NCI-H146 treated with DMSO at 0.1 percent for 48 hours (cell line): ENCODE results near the gene INAFM2.

Source experiments
- DNase-seq: peaks from one replicate; lab custom pipeline; 2025; ENCODE audit not compliant: unreplicated experiment; lab: John Stamatoyannopoulos, UW

INAFM2 gene

GRCh38 chr15:40305281-40305680 is 18.2 kb upstream of the INAFM2 start:
- DNase-seq: no peak

GRCh38 chr15:40306371-40306770 is 17.1 kb upstream of the INAFM2 start:
- DNase-seq: no peak

- DNase-seq: no peak
Measured at GRCh38 chr15:40306908-40307307, 16.6 kb upstream of the INAFM2 start.

GRCh38 chr15:40307421-40308211 is 15.9 kb upstream of the INAFM2 start, which contains the start of gene PLCB2:
PLCB2 (minus strand) TSS chr15:40307935; CDS start chr15:40307672, 263 bp downstream.
- DNase-seq: no peak

GRCh38 chr15:40309344-40309862 is 14.1 kb upstream of the INAFM2 start:
- no peak for DNase-seq

- no peak for DNase-seq
Measured at GRCh38 chr15:40310001-40310959, 13.2 kb upstream of the INAFM2 start.

GRCh38 chr15:40310993-40311392 is 12.5 kb upstream of the INAFM2 start:
- DNase-seq: no peak

- no peak for DNase-seq
Measured at GRCh38 chr15:40312370-40313158, 10.9 kb upstream of the INAFM2 start.

GRCh38 chr15:40313531-40314398 is 9.7 kb upstream of the INAFM2 start:
- peak; percentile 4 for DNase-seq

- no peak for DNase-seq
Measured at GRCh38 chr15:40314723-40315276, 8.7 kb upstream of the INAFM2 start.

GRCh38 chr15:40316931-40317330 is 6.6 kb upstream of the INAFM2 start:
- DNase-seq: no peak

- DNase-seq: no peak
Measured at GRCh38 chr15:40317580-40317979, 5.9 kb upstream of the INAFM2 start.

- no peak for DNase-seq
Measured at GRCh38 chr15:40320409-40320808, 3.1 kb upstream of the INAFM2 start.

- DNase-seq: peak; percentile 51
Measured at GRCh38 chr15:40320931-40321371, 2.5 kb upstream of the INAFM2 start.

- DNase-seq: no peak
Measured at GRCh38 chr15:40322531-40323238, 807 bp upstream of the INAFM2 start.

- no peak for DNase-seq
Measured at GRCh38 chr15:40323953-40324937, 753 bp downstream of the INAFM2 start.

- DNase-seq: no peak
Measured at GRCh38 chr15:40325188-40325587, 1.7 kb downstream of the INAFM2 start.

- no peak for DNase-seq
Measured at GRCh38 chr15:40325700-40326099, 2.2 kb downstream of the INAFM2 start.
